Breast epithelium (tissue), 3 donors: ENCODE measurements around the gene CDH6.

Experiments used
- CTCF ChIP-seq, 3 donors: fragments of 450-650 bp; IDR thresholded peaks; one replicate each; pipeline ENCODE4 v1.5.1; 2016 to 2017; ENCODE audit warnings: antibody characterized with exemption in 3 of 3, mild to moderate bottlenecking in 3 of 3, moderate library complexity in 3 of 3
- POLR2A ChIP-seq: fragments of 450-650 bp; IDR thresholded peaks from one replicate; pipeline ENCODE4 v1.6.1; 2016; ENCODE audit warnings: antibody characterized with exemption, mild to moderate bottlenecking, moderate library complexity
- POLR2AphosphoS5 ChIP-seq, 3 donors: sonication (generic); formaldehyde crosslinking; IDR thresholded peaks; one replicate each; pipeline ENCODE4 v1.6.1; 2017; ENCODE audit warnings: antibody characterized with exemption in 3 of 3

- TF ChIP-seq CTCF (IDR thresholded peaks at IDR 0.05) (no peak), POLR2AphosphoS5 (IDR thresholded peaks at IDR 0.05) (no peak), POLR2A (no peak)
Observed at GRCh38 chr5:31291323-31291854, 97.9 kb downstream of the CDH6 start.
